GM12878 (cell line): Measurements from ENCODE around the gene OFD1. TPM values are rescaled to one million over a fixed set of nuclear protein-coding genes. Genes with fewer than 3 reads are reported as not detected.

Experiments used
- ATAC-seq: fragments of 200-7000 bp; cut with Tn5 transposase; 3 replicates; pipeline ENCODE4 v1.9.1; 2020; ENCODE audit warnings: mild to moderate bottlenecking, moderate library complexity
- BruUV-seq: library from RNA; stranded (reverse); fragments of 400-500 nt; replicated peaks from 2 replicates; lab custom pipeline; 2021; lab: Mats Ljungman, UMichigan
- CTCF ChIA-PET: fragments of 300-600 bp; sonication (Branson Sonifier 250); formaldehyde crosslinking; extraction: SDS; loops from one replicate; lab custom pipeline; 2021; ENCODE audit warnings: inconsistent platforms; lab: Yijun Ruan, JAX
- POLR2A ChIA-PET: fragments of 350-600 bp; formaldehyde crosslinking; extraction: SDS; loops from one replicate; lab custom pipeline; 2021; ENCODE audit warnings: inconsistent platforms; lab: Charles Lee
- RAD21 ChIA-PET: fragments of 300-600 bp; sonication (Branson Sonifier 250); formaldehyde crosslinking; loops from one replicate; lab custom pipeline; 2023; ENCODE audit warnings: antibody characterized with exemption; ENCODE audit not compliant: unreplicated experiment; lab: Charles Lee
- SMC1A ChIA-PET: fragments of 300-600 bp; sonication (Branson Sonifier 250); formaldehyde crosslinking; loops from one replicate; lab custom pipeline; 2023; ENCODE audit not compliant: unreplicated experiment, uncharacterized antibody; lab: Charles Lee
- DNase-seq: peaks from one replicate; pipeline ENCODE4 v3.0.0-alpha.2; 2011; ENCODE audit warnings: low read depth, low spot score
- FAIRE-seq: peaks from 3 replicates; lab custom pipeline; 2011; peaks lifted over from hg19 to GRCh38; lab: Jason Lieb, UNC
- H2AFZ ChIP-seq: 2 replicates; pipeline ENCODE4 v1.6.0; 2011; ENCODE audit warnings: low read depth, low read length, control low read depth; ENCODE audit not compliant: control insufficient read depth
- H3K27ac ChIP-seq: 2 replicates; pipeline ENCODE4 v1.5.1; 2011; ENCODE audit warnings: control low read depth; ENCODE audit not compliant: control insufficient read depth, insufficient read depth
- H3K27me3 ChIP-seq, 2 experiments: replicated peaks in 1 of 2; 2 replicates each; pipeline versions ENCODE4 v1.6.0 to v1.6.1; 2011; ENCODE audit warnings: low read length in 1 of 2; ENCODE audit not compliant: control insufficient read depth in 2 of 2, insufficient read depth in 2 of 2
- H3K36me3 ChIP-seq, 2 experiments: 2 replicates each; pipeline ENCODE4 v1.5.1; 2011; ENCODE audit warnings: low read length in 1 of 2; ENCODE audit not compliant: control insufficient read depth in 2 of 2, insufficient read depth in 2 of 2
- H3K4me1 ChIP-seq: 2 replicates; pipeline ENCODE4 v1.6.1; 2011; ENCODE audit warnings: mild to moderate bottlenecking, low read length, moderate library complexity, mixed read lengths; ENCODE audit not compliant: control insufficient read depth, insufficient read depth
- H3K4me2 ChIP-seq: 2 replicates; pipeline ENCODE4 v1.6.0; 2011; ENCODE audit warnings: control low read depth; ENCODE audit not compliant: control insufficient read depth, insufficient read depth
- H3K4me3 ChIP-seq: fragments of 200-600 bp; sonication (generic); 2 replicates; pipeline ENCODE4 v1.5.1; 2016
- H3K79me2 ChIP-seq: 2 replicates; pipeline ENCODE4 v1.6.0; 2011; ENCODE audit warnings: low read length; ENCODE audit not compliant: control insufficient read depth, insufficient read depth
- H3K9ac ChIP-seq: 2 replicates; pipeline ENCODE4 v1.8.0; 2011; ENCODE audit warnings: low read length, control low read depth, mixed read lengths; ENCODE audit not compliant: control insufficient read depth, insufficient read depth
- H3K9me3 ChIP-seq: replicated peaks from 3 replicates; pipeline ENCODE4 v1.5.1; 2011; ENCODE audit warnings: mild to moderate bottlenecking, low read length; ENCODE audit not compliant: control insufficient read depth, insufficient read depth
- H4K20me1 ChIP-seq: 2 replicates; pipeline ENCODE4 v1.6.0; 2011; ENCODE audit not compliant: control insufficient read depth, insufficient read depth
- ATF7 ChIP-seq: fragments of 450-650 bp; IDR thresholded peaks from 2 replicates; pipeline ENCODE4 v1.6.1; 2016; ENCODE audit warnings: low read depth, mild to moderate bottlenecking
- CREB1 ChIP-seq: IDR thresholded peaks from 2 replicates; pipeline ENCODE4 v1.6.1; 2012; ENCODE audit warnings: low read depth, mild to moderate bottlenecking, inconsistent platforms
- CREM ChIP-seq: IDR thresholded peaks from 2 replicates; pipeline ENCODE4 v1.6.1; 2014; ENCODE audit warnings: antibody characterized with exemption, low read depth
- FOXK2 ChIP-seq: fragments of 450-650 bp; IDR thresholded peaks from 2 replicates; pipeline ENCODE4 v1.6.1; 2017; ENCODE audit warnings: mild to moderate bottlenecking, moderate library complexity
- HDAC2 ChIP-seq: fragments of 200-600 bp; sonication (generic); IDR thresholded peaks from 2 replicates; pipeline ENCODE4 v1.6.1; 2017
- IRF4 ChIP-seq: IDR thresholded peaks from 2 replicates; pipeline ENCODE4 v1.6.1; 2011; ENCODE audit warnings: low read depth, low read length
- JUNB ChIP-seq: IDR thresholded peaks from 2 replicates; pipeline ENCODE4 v1.6.1; 2016; ENCODE audit warnings: antibody characterized with exemption, mild to moderate bottlenecking
- MEF2A ChIP-seq: IDR thresholded peaks from 2 replicates; pipeline ENCODE4 v1.6.1; 2011; ENCODE audit warnings: low read depth, mild to moderate bottlenecking, low read length, moderate library complexity; ENCODE audit not compliant: insufficient read depth
- MYB ChIP-seq: fragments of 150-350 bp; IDR thresholded peaks from 2 replicates; pipeline ENCODE4 v1.6.1; 2014; ENCODE audit warnings: mild to moderate bottlenecking, low read depth, low read length, borderline replicate concordance
- NFIC ChIP-seq: IDR thresholded peaks from 2 replicates; pipeline ENCODE4 v1.6.1; 2012; ENCODE audit warnings: low read depth, mild to moderate bottlenecking, inconsistent platforms, low read length, moderate library complexity
- NR2F1 ChIP-seq: fragments of 450-650 bp; conservative IDR thresholded peaks from 2 replicates; pipeline ENCODE4 v1.6.1; 2017; ENCODE audit warnings: mild to moderate bottlenecking
- PAX5 ChIP-seq: IDR thresholded peaks from 2 replicates; pipeline ENCODE4 v1.6.1; 2011; ENCODE audit warnings: low read depth, low read length, borderline replicate concordance
- SIX5 ChIP-seq: IDR thresholded peaks from 2 replicates; pipeline ENCODE4 v1.6.1; 2011; ENCODE audit warnings: mild to moderate bottlenecking, low read depth, low read length, moderate library complexity; ENCODE audit not compliant: severe bottlenecking
- TAF1 ChIP-seq: IDR thresholded peaks from 2 replicates; pipeline ENCODE4 v1.6.1; 2011; ENCODE audit warnings: mild to moderate bottlenecking, low read depth, low read length, borderline replicate concordance
- TARDBP ChIP-seq: IDR thresholded peaks from 2 replicates; pipeline ENCODE4 v1.6.1; 2016; ENCODE audit warnings: borderline replicate concordance
- ZNF274 ChIP-seq: IDR thresholded peaks from one replicate; pipeline ENCODE4 v1.8.0; 2011; ENCODE audit not compliant: insufficient read length, insufficient read depth
- ZNF384 ChIP-seq: IDR thresholded peaks from 2 replicates; pipeline ENCODE4 v1.6.1; 2012; ENCODE audit warnings: low read depth, mild to moderate bottlenecking, low read length, improper control_type of control experiment, borderline replicate concordance
- ZSCAN29 ChIP-seq: fragments of 450-650 bp; IDR thresholded peaks from 2 replicates; pipeline ENCODE4 v1.6.1; 2017; ENCODE audit warnings: mild to moderate bottlenecking, moderate library complexity
- WGBS: methylation state at CpG from one replicate; pipeline ENCODE4 v1.1.6; 2016; ENCODE audit warnings: low lambda C conversion rate; ENCODE audit not compliant: insufficient replicate concordance, insufficient coverage; ENCODE audit errors: missing lambda C conversion rate; 5-methylcytosine and 5-hydroxymethylcytosine counted together
- in situ Hi-C: fragments of 300-500 bp; cut with MboI; formaldehyde crosslinking; loops from 9 replicates; pipeline ENCODE4 v1.14.3; 2018; ENCODE audit warnings: mixed read lengths
- intact Hi-C: fragments of 100-400 bp; cut with micrococcal nuclease; formaldehyde crosslinking; loops from one replicate; pipeline ENCODE4 v1.14.2; 2022; ENCODE audit not compliant: unreplicated experiment
- polyA plus RNA-seq, 11 experiments: library from polyadenylated mRNA; depleted of rRNA in 4 of 11; unstranded in 6 of 11; stranded (reverse) in 5 of 11; fragments of >200 nt; fragmentation: Nextera tagmentation in 4 of 11; fragmentation: Illumina TruSeq in 1 of 11; extraction: Ambion mirVana in 4 of 11; extraction: Trizol in 1 of 11; gene quantifications; 1 replicate in 1 of 11; 2 replicates in 10 of 11; pipeline versions ENCODE4 v1.2.1 to v1.2.3, GENCODE V29; 2011 to 2016; ENCODE audit warnings: inconsistent platforms in 2 of 11, missing spikeins in 2 of 11, low read depth in 1 of 11
- total RNA-seq, 4 experiments: library from RNA; depleted of rRNA in 3 of 4; stranded (reverse); fragments of >200 nt in 3 of 4; fragmentation: Illumina TruSeq in 1 of 4; extraction: Trizol in 1 of 4; gene quantifications; 2 replicates each; pipeline versions ENCODE4 v1.2.1 to v1.2.3, GENCODE V29; 2013 to 2021
- TF ChIP-seq, protein P1 (sequence below): IDR thresholded peaks from 2 replicates; pipeline ENCODE4 v1.6.1; 2012; ENCODE audit warnings: low read depth, low read length, improper control_type of control experiment
- TF ChIP-seq, protein P2 (sequence below): fragments of 450-650 bp; IDR thresholded peaks from 2 replicates; pipeline ENCODE4 v1.6.1; 2016; ENCODE audit warnings: mild to moderate bottlenecking
- TF ChIP-seq, protein P3 (sequence below): IDR thresholded peaks from 2 replicates; pipeline ENCODE4 v1.6.1; 2012; ENCODE audit warnings: low read length, inconsistent platforms
- TF ChIP-seq, protein P4 (sequence below): IDR thresholded peaks from 2 replicates; pipeline ENCODE4 v1.6.1; 2011; ENCODE audit warnings: low read depth, mild to moderate bottlenecking, low read length, moderate library complexity, borderline replicate concordance; ENCODE audit errors: extremely low read depth

OFD1 gene
- total and polyA plus RNA-seq, 10 of the 15 experiments (the other 5 are each of a cell fraction or from before 2014, with no cell fraction given), result 22.4 to 77.2 (median 34.1) TPM

DNA sequence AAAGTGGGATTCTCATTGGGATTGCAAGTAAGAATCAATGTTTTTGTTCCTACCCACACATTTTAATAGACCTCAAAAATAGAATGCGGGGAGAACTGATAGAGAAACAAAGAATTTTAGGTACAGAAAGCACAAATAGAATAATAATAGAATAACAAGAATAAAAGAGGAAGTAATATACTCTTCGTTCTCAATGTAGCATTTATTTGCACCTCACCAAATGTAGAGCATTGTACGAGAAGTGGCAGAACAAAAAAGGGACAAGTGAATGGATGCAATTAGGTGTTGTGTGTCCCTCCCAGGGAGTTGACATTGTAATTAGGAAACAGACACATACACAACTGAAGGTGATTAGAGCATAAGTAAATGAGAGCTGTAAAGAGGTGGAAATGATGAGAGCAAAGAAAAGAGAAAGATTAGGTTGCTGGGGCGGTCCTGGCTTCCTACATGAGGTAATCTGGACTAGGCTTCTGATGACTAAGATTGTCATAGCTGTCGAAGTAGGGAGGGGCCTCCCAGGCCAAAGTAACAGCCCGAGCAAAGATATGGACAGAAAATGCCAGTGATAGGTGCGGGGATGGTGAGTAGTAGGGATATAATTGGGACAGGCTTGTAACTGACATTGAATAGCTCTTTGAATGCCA is 35.2 kb upstream of the OFD1 start:
- Histone ChIP-seq H4K20me1 (peaks cover 9% of the 10 kb centered on the region), H3K79me2 (peaks cover 98% of the 10 kb centered on the region), H3K9me3 (no peaks in the 10 kb centered on the region), H3K4me3 (peak overlapping the region; percentile 37; the same call in 1 of the 2 replicates), H2AFZ (no peak overlapping the region), H3K27me3 (no peaks in the 10 kb centered on the region), H3K36me3 (peaks cover 1 to 3% of the 10 kb centered on the region in 2 experiments; a peak in 3 of 4 replicates), H3K4me1 (peaks cover 38% of the 10 kb centered on the region), H3K9ac (no peak overlapping the region), H3K27ac (peak overlapping the region; percentile 69), H3K4me2 (peak overlapping the region; percentile 77)
- ATAC-seq (peak; percentile 53), DNase-seq (no peak), FAIRE-seq (no peak)
- ChIA-PET CTCF (interaction anchor here (0.7 to 10.2 kb wide), 11 partner anchors 9 to 333 kb away, joined by 3 to 89 read pairs (median 6); partner anchors contain the start of genes OFD1, RAB9A and TRAPPC2), SMC1A (interaction anchor here (0.7 to 13.8 kb wide), 16 partner anchors 10 to 977 kb away, joined by 3 to 198 read pairs (median 8); partner anchors contain the start of genes OFD1, RAB9A and TRAPPC2), RAD21 (interaction anchor here (0.9 to 11.4 kb wide), 11 partner anchors 12 to 63 kb away, joined by 3 to 201 read pairs (median 11); partner anchors contain the start of genes OFD1, RAB9A and TRAPPC2), POLR2A (interaction anchor here (0.9 to 10.2 kb wide), 8 partner anchors 12 to 332 kb away, joined by 3 to 130 read pairs (median 20); partner anchors contain the start of genes OFD1, RAB9A and TRAPPC2)
- 11% methylated on average over 7 of the region's 7 CpGs for WGBS
- BruUV-seq, result TSS peak; percentile 95
- in situ Hi-C loops, result no loop called here
- intact Hi-C loops, result loop anchor here (10.0 kb wide), 1 partner anchor 745 kb away; no protein-coding TSS in a partner anchor
- peak; percentile 40; the same call in 1 of the 2 replicates for TF ChIP-seq NFIC
- TF ChIP-seq FOXK2, result no peak
- 0 out of 2 replicates have a peak, but pooled peaks have one; percentile 36 for TF ChIP-seq MEF2A
- TF ChIP-seq NR2F1, result no peak
- TF ChIP-seq TAF1, result no peak
- TF ChIP-seq, protein P1, sequence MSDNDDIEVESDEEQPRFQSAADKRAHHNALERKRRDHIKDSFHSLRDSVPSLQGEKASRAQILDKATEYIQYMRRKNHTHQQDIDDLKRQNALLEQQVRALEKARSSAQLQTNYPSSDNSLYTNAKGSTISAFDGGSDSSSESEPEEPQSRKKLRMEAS, result no peak
- TF ChIP-seq IRF4, result no peak
- no peak for TF ChIP-seq TARDBP
- no peak for TF ChIP-seq HDAC2
- no peak for TF ChIP-seq SIX5
- no peak for TF ChIP-seq MYB
- no peak for TF ChIP-seq ZSCAN29
- TF ChIP-seq, protein P2, sequence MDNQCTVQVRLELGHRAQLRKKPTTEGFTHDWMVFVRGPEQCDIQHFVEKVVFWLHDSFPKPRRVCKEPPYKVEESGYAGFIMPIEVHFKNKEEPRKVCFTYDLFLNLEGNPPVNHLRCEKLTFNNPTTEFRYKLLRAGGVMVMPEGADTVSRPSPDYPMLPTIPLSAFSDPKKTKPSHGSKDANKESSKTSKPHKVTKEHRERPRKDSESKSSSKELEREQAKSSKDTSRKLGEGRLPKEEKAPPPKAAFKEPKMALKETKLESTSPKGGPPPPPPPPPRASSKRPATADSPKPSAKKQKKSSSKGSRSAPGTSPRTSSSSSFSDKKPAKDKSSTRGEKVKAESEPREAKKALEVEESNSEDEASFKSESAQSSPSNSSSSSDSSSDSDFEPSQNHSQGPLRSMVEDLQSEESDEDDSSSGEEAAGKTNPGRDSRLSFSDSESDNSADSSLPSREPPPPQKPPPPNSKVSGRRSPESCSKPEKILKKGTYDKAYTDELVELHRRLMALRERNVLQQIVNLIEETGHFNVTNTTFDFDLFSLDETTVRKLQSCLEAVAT, result 0 out of 2 replicates have a peak, but pooled peaks have one; percentile 19
- TF ChIP-seq CREM, result 0 out of 2 replicates have a peak, but pooled peaks have one; percentile 16
- peak; percentile 75 for TF ChIP-seq CREB1
- TF ChIP-seq, protein P3, sequence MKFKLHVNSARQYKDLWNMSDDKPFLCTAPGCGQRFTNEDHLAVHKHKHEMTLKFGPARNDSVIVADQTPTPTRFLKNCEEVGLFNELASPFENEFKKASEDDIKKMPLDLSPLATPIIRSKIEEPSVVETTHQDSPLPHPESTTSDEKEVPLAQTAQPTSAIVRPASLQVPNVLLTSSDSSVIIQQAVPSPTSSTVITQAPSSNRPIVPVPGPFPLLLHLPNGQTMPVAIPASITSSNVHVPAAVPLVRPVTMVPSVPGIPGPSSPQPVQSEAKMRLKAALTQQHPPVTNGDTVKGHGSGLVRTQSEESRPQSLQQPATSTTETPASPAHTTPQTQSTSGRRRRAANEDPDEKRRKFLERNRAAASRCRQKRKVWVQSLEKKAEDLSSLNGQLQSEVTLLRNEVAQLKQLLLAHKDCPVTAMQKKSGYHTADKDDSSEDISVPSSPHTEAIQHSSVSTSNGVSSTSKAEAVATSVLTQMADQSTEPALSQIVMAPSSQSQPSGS, result peak; percentile 48; the same call in 1 of the 2 replicates
- TF ChIP-seq ZNF274, result no peak
- no peak for TF ChIP-seq PAX5
- no peak for TF ChIP-seq ZNF384
- peak; percentile 21; the same call in 1 of the 2 replicates for TF ChIP-seq JUNB
- TF ChIP-seq ATF7, result peak; percentile 79
- TF ChIP-seq, protein P4, sequence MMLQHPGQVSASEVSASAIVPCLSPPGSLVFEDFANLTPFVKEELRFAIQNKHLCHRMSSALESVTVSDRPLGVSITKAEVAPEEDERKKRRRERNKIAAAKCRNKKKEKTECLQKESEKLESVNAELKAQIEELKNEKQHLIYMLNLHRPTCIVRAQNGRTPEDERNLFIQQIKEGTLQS, result no peak
